ENCODE data around the gene ZSCAN1. TPM values are rescaled to one million over a fixed set of nuclear protein-coding genes. Genes with fewer than 3 reads are reported as not detected.

The ZSCAN1 gene
- total and polyA plus RNA-seq, 12 donors = 0.15 to 0.32 (median 0.28) TPM; not detected in 9

GRCh38 chr19:58056861-58057260 lies 23.0 kb downstream of the ZSCAN1 start:
- intact Hi-C loops (cut with DNase I) = loop anchor here in 5 of 10 donors (5.0 kb wide), 1 partner anchor 40 kb away; the partner anchor contains the start of gene ZSCAN18 (in 5 of the 5)
- no peak for ATAC-seq
- no peak for TF ChIP-seq CTCF (IDR thresholded peaks at IDR 0.05)
- 93 to 94% methylated on average over 8 of the region's 8 CpGs for WGBS, 2 donors
- Histone ChIP-seq H3K4me1 (peaks cover 0 to 29% (median 16%) of the 10 kb centered on the region in 9 donors), H3K9me3 (peaks cover 0 to 72% (median 0%) of the 10 kb centered on the region in 11 donors), H3K27me3 (no peaks in the 10 kb centered on the region), H3K4me3 (no peak overlapping the region), H3K27ac (no peak overlapping the region), H3K36me3 (peaks cover 0 to 3% (median 0%) of the 10 kb centered on the region in 9 donors)
- no peak for DNase-seq

GRCh38 chr19:58058467-58058866 lies 24.6 kb downstream of the ZSCAN1 start:
- no peaks in the 10 kb centered on the region for H3K27me3 ChIP-seq
- H3K36me3 ChIP-seq = peaks cover 0 to 15% (median 2%) of the 10 kb centered on the region in 9 donors
- intact Hi-C loops (cut with DNase I) = loop anchor here in 6 of 10 donors (2.0 to 5.0 kb wide), 2 partner anchors 39 to 56 kb away; partner anchors contain the start of genes ZSCAN18 (in 5 of the 6) and ZNF606 (in 1 of the 6)
- peaks cover 0 to 72% (median 0%) of the 10 kb centered on the region in 11 donors for H3K9me3 ChIP-seq
- WGBS, 2 donors = 89 to 90% methylated on average over 13 of the region's 13 CpGs
- peak overlapping the region in 8 of 10 donors; percentile 51 to 82 (median 72) for H3K4me3 ChIP-seq
- peak overlapping the region; percentile 84 to 99 (median 95) for H3K27ac ChIP-seq
- no peak for TF ChIP-seq CTCF (IDR thresholded peaks at IDR 0.05)
- ATAC-seq = no peak
- DNase-seq = no peak
- peaks cover 0 to 29% (median 16%) of the 10 kb centered on the region in 9 donors for H3K4me1 ChIP-seq

GRCh38 chr19:58059003-58059670 lies 25.3 kb downstream of the ZSCAN1 start, which contains the start of gene ZNF135:
TSS of gene ZNF135 (plus strand) at chr19:58059282. CDS start at chr19:58060003, 721 bp downstream.
- Histone ChIP-seq H3K27me3 (no peaks in the 10 kb centered on the region), H3K36me3 (peaks cover 0 to 22% (median 8%) of the 10 kb centered on the region in 9 donors), H3K9me3 (peaks cover 0 to 72% (median 0%) of the 10 kb centered on the region in 11 donors), H3K4me3 (peak within 1 kb of the TSS; percentile 51 to 84 (median 72)), H3K27ac (peak within 1 kb of the TSS; percentile 84 to 99 (median 95)), H3K4me1 (peaks cover 0 to 25% (median 15%) of the 10 kb centered on the region in 9 donors)
- intact Hi-C loops (cut with DNase I) = loop anchor here in 6 of 10 donors (2.0 to 5.0 kb wide), 2 partner anchors 38 to 56 kb away; partner anchors contain the start of genes ZSCAN18 (in 5 of the 6) and ZNF606 (in 1 of the 6)
- no peak for TF ChIP-seq CTCF (IDR thresholded peaks at IDR 0.05)
- WGBS, 2 donors = 0 to 1% methylated on average over 48 to 62 of the region's 62 CpGs
- DNase-seq = peak; percentile 92 to 94
- ATAC-seq = peak; percentile 96 to 98 (median 98)

- Histone ChIP-seq H3K36me3 (peaks cover 0 to 28% (median 8%) of the 10 kb centered on the region in 9 donors), H3K9me3 (peaks cover 0 to 72% (median 0%) of the 10 kb centered on the region in 11 donors), H3K27ac (peak overlapping the region; percentile 84 to 99 (median 95)), H3K4me1 (peaks cover 0 to 20% (median 11%) of the 10 kb centered on the region in 9 donors), H3K4me3 (peak overlapping the region; percentile 51 to 84 (median 72)), H3K27me3 (no peaks in the 10 kb centered on the region)
- ATAC-seq = peak in 5 of 8 donors; percentile 5 to 23 (median 18)
- WGBS, 2 donors = 3 to 10% methylated on average over 27 to 28 of the region's 28 CpGs
- intact Hi-C loops (cut with DNase I) = loop anchor here in 7 of 10 donors (2.0 to 5.0 kb wide), 2 partner anchors 38 to 57 kb away; partner anchors contain the start of genes ZSCAN18 (in 6 of the 7) and ZNF606 (in 1 of the 7)
- peak in 1 of 2 donors; percentile 28 for DNase-seq
- TF ChIP-seq CTCF (IDR thresholded peaks at IDR 0.05) = no peak
Measured at GRCh38 chr19:58059671-58060078, 25.9 kb downstream of the ZSCAN1 start.

All from heart right ventricle (tissue), 16 donors.